GM18951 (cell line): ENCODE measurements around the gene TBC1D1.

ENCODE experiments used
- POLR2A ChIP-seq: IDR thresholded peaks from 4 replicates; pipeline ENCODE4 v1.6.1; 2011; ENCODE audit warnings: mild to moderate bottlenecking; ENCODE audit not compliant: insufficient read length, insufficient read depth; ENCODE audit errors: extremely low read depth
- in situ Hi-C: fragments of 300-500 bp; cut with MboI; formaldehyde crosslinking; loops from one replicate; pipeline ENCODE4 v1.12.0; 2022; ENCODE audit warnings: low sequenced_read_pairs, mixed read lengths, inconsistent platforms; ENCODE audit not compliant: unreplicated experiment

The TBC1D1 gene

GRCh38 chr4:37890801-37891259 is at the start of gene TBC1D1:
Gene TBC1D1, plus strand, starts transcription at chr4:37891084. Its CDS starts 11,012 bp downstream, at chr4:37902096.
- in situ Hi-C loops, result loop anchor here (5.0 kb wide), 1 partner anchor 81 kb away; no protein-coding TSS in a partner anchor
- no peak for TF ChIP-seq POLR2A

GRCh38 chr4:37844204-37844603 is 46.7 kb upstream of the TBC1D1 start:
- in situ Hi-C loops, result no loop called here
- no peak for TF ChIP-seq POLR2A

- in situ Hi-C loops, result no loop called here
- no peak for TF ChIP-seq POLR2A
These were observed 45.7 kb upstream of the TBC1D1 start for GRCh38 chr4:37845201-37845600.

GRCh38 chr4:37847311-37847884 is 43.5 kb upstream of the TBC1D1 start:
- in situ Hi-C loops, result no loop called here

GRCh38 chr4:37852376-37852775 is 38.5 kb upstream of the TBC1D1 start:
- in situ Hi-C loops, result no loop called here
- TF ChIP-seq POLR2A, result no peak

More at GRCh38 chr4:37847311-37847884, 43.5 kb upstream of the TBC1D1 start:
- TF ChIP-seq POLR2A, result no peak

- TF ChIP-seq POLR2A, result no peak
- in situ Hi-C loops, result no loop called here
These were observed 32.8 kb upstream of the TBC1D1 start for GRCh38 chr4:37858112-37858511.

- no peak for TF ChIP-seq POLR2A
- in situ Hi-C loops, result no loop called here
These were observed 32.0 kb upstream of the TBC1D1 start for GRCh38 chr4:37858872-37859271.

- in situ Hi-C loops, result no loop called here
- no peak for TF ChIP-seq POLR2A
These were observed 30.6 kb upstream of the TBC1D1 start for GRCh38 chr4:37860266-37860665.

GRCh38 chr4:37862961-37863360 is 27.9 kb upstream of the TBC1D1 start:
- no peak for TF ChIP-seq POLR2A
- in situ Hi-C loops, result no loop called here

GRCh38 chr4:37864786-37865185 is 26.1 kb upstream of the TBC1D1 start:
- TF ChIP-seq POLR2A, result no peak
- in situ Hi-C loops, result no loop called here

GRCh38 chr4:37865450-37865849 is 25.4 kb upstream of the TBC1D1 start:
- no peak for TF ChIP-seq POLR2A
- in situ Hi-C loops, result no loop called here

- in situ Hi-C loops, result no loop called here
- TF ChIP-seq POLR2A, result no peak
These were observed 23.8 kb upstream of the TBC1D1 start for GRCh38 chr4:37867102-37867501.

- TF ChIP-seq POLR2A, result no peak
- in situ Hi-C loops, result no loop called here
These were observed 22.6 kb upstream of the TBC1D1 start for GRCh38 chr4:37868238-37868637.

GRCh38 chr4:37872310-37872988 is 18.4 kb upstream of the TBC1D1 start:
- in situ Hi-C loops, result no loop called here
- TF ChIP-seq POLR2A, result no peak

GRCh38 chr4:37873386-37873785 is 17.5 kb upstream of the TBC1D1 start:
- no peak for TF ChIP-seq POLR2A
- in situ Hi-C loops, result no loop called here

- no peak for TF ChIP-seq POLR2A
These were observed 14.7 kb upstream of the TBC1D1 start for GRCh38 chr4:37876156-37876555.

More at GRCh38 chr4:37876156-37876555, 14.7 kb upstream of the TBC1D1 start:
- in situ Hi-C loops, result no loop called here
